22Rv1 (cell line): ENCODE results near the gene B4GALNT1.

ENCODE experiments used
- CTCF ChIP-seq: fragments of 450-650 bp; IDR thresholded peaks from 2 replicates; pipeline ENCODE4 v1.5.1; 2017; ENCODE audit warnings: mild to moderate bottlenecking
- ZFX ChIP-seq: fragments of 450-650 bp; IDR thresholded peaks from 2 replicates; pipeline ENCODE4 v1.6.1; 2017; ENCODE audit warnings: antibody characterized with exemption, borderline replicate concordance

- TF ChIP-seq CTCF = no peak
- no peak for TF ChIP-seq ZFX
These were observed 20.9 kb downstream of the B4GALNT1 start for GRCh38 chr12:57611827-57612710.
